IMR-90 (cell line): ENCODE data around the gene KRT7. TPM values are rescaled to one million over a fixed set of nuclear protein-coding genes. Genes with fewer than 3 reads are reported as not detected.

Experiments used
- ATAC-seq: fragments of 200-7000 bp; cut with Tn5 transposase; 2 replicates; pipeline ENCODE4 v1.9.1; 2020; ENCODE audit warnings: low read depth, mild to moderate bottlenecking, moderate library complexity
- BruUV-seq: library from RNA; stranded (reverse); fragments of 400-500 nt; replicated peaks from 2 replicates; lab custom pipeline; 2021; lab: Mats Ljungman, UMichigan
- CTCF ChIA-PET: fragments of 300-600 bp; formaldehyde crosslinking; extraction: SDS; loops from one replicate; lab custom pipeline; 2021; ENCODE audit warnings: antibody characterized with exemption; lab: Yijun Ruan, JAX
- POLR2A ChIA-PET: fragments of 300-600 bp; sonication (Branson Sonifier 250); formaldehyde crosslinking; loops from one replicate; lab custom pipeline; 2022; ENCODE audit warnings: antibody characterized with exemption; ENCODE audit not compliant: unreplicated experiment; lab: Charles Lee
- DNase-seq: peaks from one replicate; pipeline ENCODE4 v3.0.0; 2013
- H2AFZ ChIP-seq: replicated peaks from 2 replicates; pipeline ENCODE3; 2013; ENCODE audit warnings: low read length, mild to moderate bottlenecking; ENCODE audit not compliant: poor library complexity
- H2AK5ac ChIP-seq: 2 replicates; pipeline ENCODE4 v1.6.1; 2013; ENCODE audit warnings: low read depth, low read length, inconsistent platforms
- H2AK9ac ChIP-seq: replicated peaks from 2 replicates; pipeline ENCODE3; 2013; ENCODE audit warnings: mild to moderate bottlenecking, low read depth, low read length, moderate library complexity; ENCODE audit not compliant: poor library complexity
- H2BK120ac ChIP-seq: 2 replicates; pipeline ENCODE4 v1.6.1; 2013; ENCODE audit warnings: low read depth, low read length, inconsistent platforms
- H2BK15ac ChIP-seq: 3 replicates; pipeline ENCODE4 v1.6.1; 2013; ENCODE audit warnings: low read depth, low read length, inconsistent platforms
- H2BK20ac ChIP-seq: 2 replicates; pipeline ENCODE4 v1.6.1; 2013; ENCODE audit warnings: low read depth, mild to moderate bottlenecking, inconsistent platforms, low read length, moderate library complexity
- H2BK5ac ChIP-seq: 2 replicates; pipeline ENCODE4 v1.6.1; 2013; ENCODE audit warnings: mild to moderate bottlenecking, low read depth, low read length, inconsistent platforms; ENCODE audit not compliant: poor library complexity, severe bottlenecking
- H3K14ac ChIP-seq: replicated peaks from 2 replicates; pipeline ENCODE4 v1.6.1; 2013; ENCODE audit warnings: low read depth, low read length, inconsistent platforms
- H3K18ac ChIP-seq: 2 replicates; pipeline ENCODE4 v1.6.1; 2013; ENCODE audit warnings: low read depth, low read length, control low read depth
- H3K23ac ChIP-seq: 2 replicates; pipeline ENCODE4 v1.6.1; 2013; ENCODE audit warnings: low read depth, low read length, inconsistent platforms
- H3K27ac ChIP-seq: 2 replicates; pipeline ENCODE4 v1.5.1; 2013; ENCODE audit warnings: mild to moderate bottlenecking, control low read depth, low read length; ENCODE audit not compliant: insufficient read depth
- H3K27me3 ChIP-seq: 2 replicates; pipeline ENCODE4 v1.6.1; 2013; ENCODE audit warnings: low read length; ENCODE audit not compliant: control insufficient read depth, insufficient read depth
- H3K36me3 ChIP-seq: 2 replicates; pipeline ENCODE4 v1.6.1; 2013; ENCODE audit warnings: low read length, mixed read lengths; ENCODE audit not compliant: control insufficient read depth, insufficient read depth
- H3K4ac ChIP-seq: 2 replicates; pipeline ENCODE4 v1.6.1; 2013; ENCODE audit warnings: low read depth, low read length, inconsistent platforms
- H3K4me1 ChIP-seq: 2 replicates; pipeline ENCODE4 v1.6.1; 2013; ENCODE audit warnings: low read length, mixed read lengths; ENCODE audit not compliant: control insufficient read depth, insufficient read depth
- H3K4me2 ChIP-seq: 2 replicates; pipeline ENCODE4 v1.6.1; 2013; ENCODE audit warnings: low read depth, mild to moderate bottlenecking, control low read depth, low read length, moderate library complexity
- H3K4me3 ChIP-seq: 2 replicates; pipeline ENCODE4 v1.5.1; 2013; ENCODE audit warnings: low read depth, mild to moderate bottlenecking, control low read depth, low read length, moderate library complexity; ENCODE audit not compliant: insufficient read depth
- H3K56ac ChIP-seq: 2 replicates; pipeline ENCODE4 v1.6.1; 2013; ENCODE audit warnings: low read length, inconsistent platforms; ENCODE audit not compliant: insufficient read depth; ENCODE audit errors: extremely low read depth
- H3K79me1 ChIP-seq, 2 experiments: 2 replicates each; pipeline ENCODE4 v1.6.1; 2013; ENCODE audit warnings: low read length in 2 of 2, inconsistent platforms in 1 of 2, low read depth in 1 of 2
- H3K9ac ChIP-seq: 2 replicates; pipeline ENCODE4 v1.6.1; 2013; ENCODE audit warnings: low read depth, low read length, control low read depth
- H3K9me1 ChIP-seq: 2 replicates; pipeline ENCODE4 v1.6.1; 2013; ENCODE audit warnings: low read length, inconsistent platforms; ENCODE audit not compliant: insufficient read depth
- H3K9me3 ChIP-seq: 2 replicates; pipeline ENCODE4 v1.6.1; 2013; ENCODE audit warnings: low read length; ENCODE audit not compliant: control insufficient read depth, insufficient read depth
- H4K20me1 ChIP-seq: 2 replicates; pipeline ENCODE4 v1.6.1; 2013; ENCODE audit warnings: low read length, inconsistent platforms; ENCODE audit not compliant: insufficient read depth
- H4K5ac ChIP-seq: 2 replicates; pipeline ENCODE4 v1.6.1; 2013; ENCODE audit warnings: mild to moderate bottlenecking, low read depth, low read length, control low read depth
- H4K8ac ChIP-seq, 2 experiments: 2 replicates each; pipeline ENCODE4 v1.6.1; 2013; ENCODE audit warnings: low read depth in 2 of 2, low read length in 2 of 2, control low read depth in 1 of 2, inconsistent platforms in 1 of 2
- H4K91ac ChIP-seq: 2 replicates; pipeline ENCODE4 v1.6.1; 2013; ENCODE audit warnings: low read depth, low read length, inconsistent platforms; ENCODE audit not compliant: insufficient read depth
- BHLHE40 ChIP-seq: fragments of 150-350 bp; IDR thresholded peaks from 2 replicates; pipeline ENCODE4 v1.6.1; 2016; ENCODE audit warnings: mild to moderate bottlenecking, low read depth, low read length
- CEBPB ChIP-seq: IDR thresholded peaks from 2 replicates; pipeline ENCODE4 v1.6.1; 2012; ENCODE audit warnings: low read depth, low read length, improper control_type of control experiment
- CHD1 ChIP-seq: IDR thresholded peaks from 2 replicates; pipeline ENCODE4 v1.6.1; 2012; ENCODE audit warnings: low read depth, low read length, improper control_type of control experiment
- ELK1 ChIP-seq: fragments of 150-350 bp; IDR thresholded peaks from 2 replicates; pipeline ENCODE4 v1.6.1; 2016; ENCODE audit warnings: low read depth, mild to moderate bottlenecking, low read length, moderate library complexity, borderline replicate concordance
- FOS ChIP-seq: fragments of 150-350 bp; IDR thresholded peaks from 2 replicates; pipeline ENCODE4 v1.6.1; 2016; ENCODE audit warnings: low read depth, low read length
- MAZ ChIP-seq: IDR thresholded peaks from 2 replicates; pipeline ENCODE4 v1.6.1; 2012; ENCODE audit warnings: low read depth, mild to moderate bottlenecking, low read length, improper control_type of control experiment, moderate library complexity, borderline replicate concordance
- MXI1 ChIP-seq: IDR thresholded peaks from 2 replicates; pipeline ENCODE4 v1.6.1; 2012; ENCODE audit warnings: low read depth, mild to moderate bottlenecking, low read length, moderate library complexity, borderline replicate concordance
- NFE2L2 ChIP-seq: fragments of 150-350 bp; IDR thresholded peaks from 2 replicates; pipeline ENCODE4 v1.6.1; 2016; ENCODE audit warnings: low read depth, mild to moderate bottlenecking, low read length
- RCOR1 ChIP-seq: IDR thresholded peaks from 2 replicates; pipeline ENCODE4 v1.6.1; 2012; ENCODE audit warnings: mild to moderate bottlenecking, low read length, improper control_type of control experiment; ENCODE audit not compliant: insufficient replicate concordance
- RFX5 ChIP-seq: IDR thresholded peaks from 2 replicates; pipeline ENCODE4 v1.8.0; 2012; ENCODE audit warnings: low read depth, mild to moderate bottlenecking, low read length, moderate library complexity
- SMC3 ChIP-seq: fragments of 150-350 bp; IDR thresholded peaks from 2 replicates; pipeline ENCODE4 v1.6.1; 2016; ENCODE audit warnings: low read depth, mild to moderate bottlenecking, antibody characterized with exemption, low read length, moderate library complexity
- USF2 ChIP-seq: fragments of 150-350 bp; IDR thresholded peaks from 2 replicates; pipeline ENCODE4 v1.6.1; 2017; ENCODE audit warnings: mild to moderate bottlenecking, antibody characterized with exemption, low read length, low read depth
- WGBS, 2 experiments: methylation state at CpG; one replicate each; pipeline versions ENCODE4 v1.1.5 to v1.1.7; 2013; ENCODE audit warnings: missing lambda C conversion rate in 2 of 2; ENCODE audit not compliant: insufficient read length in 1 of 2; ENCODE audit errors: extremely low coverage in 2 of 2; 5-methylcytosine and 5-hydroxymethylcytosine counted together
- dilution Hi-C: fragments of 300-500 bp; cut with HindIII; formaldehyde crosslinking; loops from one replicate; pipeline ENCODE4 v1.14.3; 2018; ENCODE audit warnings: low sequenced_read_pairs; ENCODE audit not compliant: unreplicated experiment
- in situ Hi-C: fragments of 300-500 bp; cut with MboI; formaldehyde crosslinking; loops from 3 replicates; pipeline ENCODE4 v1.14.3; 2019; ENCODE audit warnings: low sequenced_read_pairs, inconsistent platforms, mixed read lengths
- intact Hi-C: fragments of 100-400 bp; cut with micrococcal nuclease; formaldehyde crosslinking; loops from 2 replicates; pipeline ENCODE4 v1.10.0; 2022
- polyA plus RNA-seq, 3 experiments: library from polyadenylated mRNA; depleted of rRNA; stranded (reverse); fragments of >200 nt; gene quantifications; 2 replicates each; pipeline ENCODE4 v1.2.3, GENCODE V29; 2012; ENCODE audit warnings: low replicate concordance in 1 of 3
- total RNA-seq: library from RNA; depleted of rRNA; stranded (reverse); fragments of >200 nt; gene quantifications from 2 replicates; pipeline ENCODE4 v1.2.3, GENCODE V29; 2012

The KRT7 gene
- total and polyA plus RNA-seq, 2 of the 4 experiments (the other 2 are of a cell fraction) = 0.54 to 1.7 TPM

GRCh38 chr12:52260361-52261207, 27.5 kb downstream of the KRT7 start (continued):
- no peak for TF ChIP-seq MXI1

- Histone ChIP-seq H3K4me1 (peaks cover 14% of the 10 kb centered on the region), H3K23ac (peak overlapping the region; percentile 10; the same call in 1 of the 2 replicates), H3K4me3 (no peak overlapping the region), H3K56ac (no peak overlapping the region), H2BK120ac (peak overlapping the region; percentile 66), H2BK5ac (no peak overlapping the region), H3K4me2 (no peak overlapping the region), H3K27ac (no peak overlapping the region), H3K27me3 (peaks cover 29% of the 10 kb centered on the region), H4K20me1 (no peaks in the 10 kb centered on the region), H3K14ac (peak overlapping the region; percentile 50; the same call in 1 of the 2 replicates), H2AFZ (no peak overlapping the region), H3K9me1 (peaks cover 10% of the 10 kb centered on the region), H4K91ac (0 out of 2 replicates have a peak overlapping the region, but pooled peaks have one; percentile 38), H3K36me3 (no peaks in the 10 kb centered on the region), H3K9me3 (0 out of 2 replicates have a peak, but pooled peaks cover 2% of the 10 kb centered on the region), H2BK20ac (peak overlapping the region; percentile 63), H2AK9ac (no peak overlapping the region), H4K8ac (no peak overlapping the region), H3K79me1 (no peaks in the 10 kb centered on the region), H3K9ac (no peak overlapping the region), H3K4ac (peak overlapping the region; percentile 54; the same call in 1 of the 2 replicates), H3K18ac (peak overlapping the region; percentile 24), H2AK5ac (peak overlapping the region; percentile 46; the same call in 1 of the 2 replicates), H2BK15ac (no peak overlapping the region), H4K5ac (no peak overlapping the region)
- intact Hi-C loops = no loop called here
- in situ Hi-C loops = no loop called here
- dilution Hi-C loops = no loop called here
- ChIA-PET CTCF (no interaction called here), POLR2A (no interaction called here)
- ATAC-seq = no peak; the same call in 1 of the 2 replicates
- no peak for DNase-seq
- BruUV-seq = no TSS peak
- no CpG with 5 or more reads among the region's 1 CpG for WGBS, 2 experiments
- no peak for TF ChIP-seq RCOR1
- no peak for TF ChIP-seq USF2
- TF ChIP-seq MAZ = no peak
- no peak for TF ChIP-seq NFE2L2
- no peak for TF ChIP-seq BHLHE40
- no peak for TF ChIP-seq FOS
- TF ChIP-seq SMC3 = no peak
- no peak for TF ChIP-seq CEBPB
- TF ChIP-seq CHD1 = no peak
- no peak for TF ChIP-seq MXI1
- no peak for TF ChIP-seq RFX5
- no peak for TF ChIP-seq ELK1
Observed at GRCh38 chr12:52261208-52261484, 28.1 kb downstream of the KRT7 start.
